Body of pancreas (tissue), 4 donors: ENCODE measurements around the gene PEPD.

Experiments used
- POLR2A ChIP-seq, 3 donors: fragments of 450-650 bp; IDR thresholded peaks; one replicate each; pipeline ENCODE4 v1.6.1; 2016; ENCODE audit warnings: antibody characterized with exemption in 3 of 3, mild to moderate bottlenecking in 2 of 3
- TF ChIP-seq, protein P1 (sequence below), 7 experiments: fragments of 450-650 bp in 4 of 7; fragments of 200-600 bp in 3 of 7; sonication (generic) in 3 of 7; IDR thresholded peaks; one replicate each; pipeline ENCODE4 v1.5.1; 2016 to 2019; ENCODE audit warnings: antibody characterized with exemption in 7 of 7

DNA sequence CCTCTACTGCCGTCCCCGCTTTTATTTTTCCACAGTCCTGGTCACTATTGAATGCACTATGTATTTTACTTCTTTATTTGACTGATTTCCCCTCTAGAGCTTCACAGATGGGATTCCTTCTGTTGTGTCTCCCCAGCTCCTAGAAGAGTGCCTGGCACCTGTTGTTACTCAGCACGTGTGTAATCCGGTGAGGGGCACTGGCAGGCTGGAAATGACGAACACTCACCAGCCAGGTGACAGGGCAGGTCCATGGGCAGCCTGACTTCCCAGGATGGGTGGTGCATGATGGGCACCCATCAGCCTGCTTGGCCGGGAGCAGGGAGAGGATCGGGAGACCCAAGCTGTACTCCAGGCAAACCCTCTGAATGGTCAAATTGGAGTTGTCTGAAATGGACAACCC is 80.9 kb downstream of the PEPD start:
- no peak for TF ChIP-seq POLR2A (IDR thresholded peaks at IDR 0.05)
- TF ChIP-seq, protein P1, sequence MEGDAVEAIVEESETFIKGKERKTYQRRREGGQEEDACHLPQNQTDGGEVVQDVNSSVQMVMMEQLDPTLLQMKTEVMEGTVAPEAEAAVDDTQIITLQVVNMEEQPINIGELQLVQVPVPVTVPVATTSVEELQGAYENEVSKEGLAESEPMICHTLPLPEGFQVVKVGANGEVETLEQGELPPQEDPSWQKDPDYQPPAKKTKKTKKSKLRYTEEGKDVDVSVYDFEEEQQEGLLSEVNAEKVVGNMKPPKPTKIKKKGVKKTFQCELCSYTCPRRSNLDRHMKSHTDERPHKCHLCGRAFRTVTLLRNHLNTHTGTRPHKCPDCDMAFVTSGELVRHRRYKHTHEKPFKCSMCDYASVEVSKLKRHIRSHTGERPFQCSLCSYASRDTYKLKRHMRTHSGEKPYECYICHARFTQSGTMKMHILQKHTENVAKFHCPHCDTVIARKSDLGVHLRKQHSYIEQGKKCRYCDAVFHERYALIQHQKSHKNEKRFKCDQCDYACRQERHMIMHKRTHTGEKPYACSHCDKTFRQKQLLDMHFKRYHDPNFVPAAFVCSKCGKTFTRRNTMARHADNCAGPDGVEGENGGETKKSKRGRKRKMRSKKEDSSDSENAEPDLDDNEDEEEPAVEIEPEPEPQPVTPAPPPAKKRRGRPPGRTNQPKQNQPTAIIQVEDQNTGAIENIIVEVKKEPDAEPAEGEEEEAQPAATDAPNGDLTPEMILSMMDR (IDR thresholded peaks at IDR 0.05), result no peak
